ENCODE measurements around the gene ID1. TPM values are rescaled to one million over a fixed set of nuclear protein-coding genes. Genes with fewer than 3 reads are reported as not detected.

The ID1 gene
- total and polyA plus RNA-seq, 2 of the 13 experiments (the other 11 are each of a cell fraction or from before 2014, with no cell fraction given) = 320 to 419 TPM

- TF ChIP-seq FUBP1 (CRISPR knock-in tag; IDR thresholded peaks at IDR 0.05; ENCODE audit: borderline replicate concordance) (peak; percentile 81), TBP (CRISPR knock-in tag; IDR thresholded peaks at IDR 0.05) (peak; percentile 38; the same call in 1 of the 2 replicates), GATAD2A (CRISPR knock-in tag; IDR thresholded peaks at IDR 0.05) (peak; percentile 99), NFYB (CRISPR knock-in tag; IDR thresholded peaks at IDR 0.05) (no peak), ZNF24 (IDR thresholded peaks at IDR 0.05) (no peak; the same call in none of the 2 replicates), DR1 (CRISPR knock-in tag; IDR thresholded peaks at IDR 0.05) (peak; percentile 91), MATR3 (CRISPR knock-in tag; IDR thresholded peaks at IDR 0.05) (no peak), RAD21 (CRISPR knock-in tag; IDR thresholded peaks at IDR 0.05) (peak; percentile 97), REPIN1 (CRISPR knock-in tag; IDR thresholded peaks at IDR 0.05; ENCODE audit: borderline replicate concordance, low read depth) (peak; percentile 96), FLYWCH1 (CRISPR knock-in tag; IDR thresholded peaks at IDR 0.05) (0 out of 2 replicates have a peak, but pooled peaks have one; percentile 18), HIVEP1 (CRISPR knock-in tag; IDR thresholded peaks at IDR 0.05) (peak; percentile 98), ZNF574 (CRISPR knock-in tag; IDR thresholded peaks at IDR 0.05) (peak; percentile 86), ZNF768 (CRISPR knock-in tag; IDR thresholded peaks at IDR 0.05) (no peak; the same call in none of the 2 replicates), PLRG1 (conservative IDR thresholded peaks at IDR 0.05) (no peak), JUN (CRISPR knock-in tag; IDR thresholded peaks at IDR 0.05) (peak; percentile 99), E2F5 (CRISPR knock-in tag; conservative IDR thresholded peaks at IDR 0.05) (peak; percentile 81; the same call in 1 of the 2 replicates), ZNF354B (CRISPR knock-in tag; IDR thresholded peaks at IDR 0.05) (peak; percentile 86), ARNT (IDR thresholded peaks at IDR 0.05) (no peak), ATAD3A (CRISPR knock-in tag; IDR thresholded peaks at IDR 0.05) (0 out of 2 replicates have a peak, but pooled peaks have one; percentile 71), ZNF703 (CRISPR knock-in tag; IDR thresholded peaks at IDR 0.05; ENCODE audit: borderline replicate concordance) (peak; percentile 76), XBP1 (CRISPR knock-in tag; IDR thresholded peaks at IDR 0.05) (peak; percentile 97), GLI4 (CRISPR knock-in tag; IDR thresholded peaks at IDR 0.05; ENCODE audit: borderline replicate concordance) (0 out of 2 replicates have a peak, but pooled peaks have one; percentile 98), IRF2 (CRISPR knock-in tag; IDR thresholded peaks at IDR 0.05) (peak; percentile 90), ZNF251 (CRISPR knock-in tag; IDR thresholded peaks at IDR 0.05) (no peak), ZBTB3 (CRISPR knock-in tag; IDR thresholded peaks at IDR 0.05; ENCODE audit: borderline replicate concordance, low read depth) (peak; percentile 65; the same call in 1 of the 2 replicates)
Measured at GRCh38 chr20:31572701-31573554, 32.2 kb upstream of the ID1 start (continued).

Measured in HepG2 (cell line).